HepG2 (cell line): ENCODE results near the gene MRPS18C. TPM values are rescaled to one million over a fixed set of nuclear protein-coding genes. Genes with fewer than 3 reads are reported as not detected.

Experiments
- ATAC-seq: fragments of 200-7000 bp; cut with Tn5 transposase; 3 replicates; pipeline ENCODE4 v1.9.1; 2020; ENCODE audit warnings: mild to moderate bottlenecking, moderate library complexity
- BruUV-seq: library from RNA; stranded (reverse); fragments of 400-500 nt; replicated peaks from 2 replicates; lab custom pipeline; 2021; lab: Mats Ljungman, UMichigan
- CTCF ChIA-PET: fragments of 300-600 bp; formaldehyde crosslinking; extraction: SDS; loops from one replicate; lab custom pipeline; 2021; ENCODE audit warnings: low total read pairs, inconsistent platforms, low intra/inter-chr PET ratio; lab: Yijun Ruan, JAX
- POLR2A ChIA-PET: fragments of 350-600 bp; sonication (Branson Sonifier 250); formaldehyde crosslinking; loops from one replicate; lab custom pipeline; 2020; ENCODE audit warnings: antibody characterized with exemption, inconsistent platforms; lab: Yijun Ruan, JAX
- DNase-seq: peaks from one replicate; pipeline ENCODE4 v3.0.0-alpha.2; 2015; ENCODE audit warnings: low spot score
- FAIRE-seq: peaks from 3 replicates; lab custom pipeline; 2011; peaks lifted over from hg19 to GRCh38; lab: Jason Lieb, UNC
- H2AFZ ChIP-seq: one replicate; pipeline ENCODE4 v1.6.1; 2011; ENCODE audit warnings: low read length, inconsistent platforms
- H3K27ac ChIP-seq: fragments of 300-600 bp; 3 replicates; pipeline ENCODE4 v1.8.0; 2011; ENCODE audit warnings: mixed run types, mild to moderate bottlenecking, mixed read lengths, low read length, inconsistent platforms; ENCODE audit not compliant: insufficient read depth; ENCODE audit errors: extremely low read length
- H3K27me3 ChIP-seq, 2 experiments: fragments of 200-600 bp in 1 of 2; 2 replicates in 1 of 2; 3 replicates in 1 of 2; pipeline versions ENCODE4 v1.6.0 to v1.8.0; 2011; ENCODE audit warnings: low read length in 2 of 2, mild to moderate bottlenecking in 2 of 2, moderate library complexity in 2 of 2, inconsistent platforms in 1 of 2; ENCODE audit not compliant: insufficient read depth in 2 of 2, control insufficient read depth in 1 of 2
- H3K36me3 ChIP-seq, 2 experiments: fragments of 200-600 bp in 1 of 2; replicated peaks in 1 of 2; 2 replicates in 1 of 2; 3 replicates in 1 of 2; pipeline versions ENCODE4 v1.5.1 to v1.8.0; 2011; ENCODE audit warnings: low read length in 2 of 2, inconsistent platforms in 1 of 2; ENCODE audit not compliant: insufficient read depth in 2 of 2, control insufficient read depth in 1 of 2
- H3K4me1 ChIP-seq: 2 replicates; pipeline ENCODE4 v1.5.1; 2012; ENCODE audit warnings: low read length, inconsistent platforms; ENCODE audit not compliant: insufficient read depth
- H3K4me2 ChIP-seq: 2 replicates; pipeline ENCODE4 v1.6.0; 2011; ENCODE audit warnings: low read depth, low read length, inconsistent platforms
- H3K4me3 ChIP-seq, 3 experiments: fragments of 200-600 bp in 1 of 3; sonication (generic), shearing (Covaris generic) in 1 of 3; replicated peaks in 1 of 3; 2 replicates each; pipeline ENCODE4 v1.5.1; 2011 to 2016; ENCODE audit warnings: low read length in 3 of 3, inconsistent platforms in 2 of 3, low read depth in 2 of 3, mild to moderate bottlenecking in 2 of 3, control low read depth in 1 of 3, mixed read lengths in 1 of 3; ENCODE audit not compliant: insufficient read depth in 1 of 3
- H3K79me2 ChIP-seq: one replicate; pipeline ENCODE4 v1.6.1; 2011; ENCODE audit warnings: low read length, inconsistent platforms; ENCODE audit not compliant: insufficient read depth
- H3K9ac ChIP-seq: 2 replicates; pipeline ENCODE4 v1.6.0; 2011; ENCODE audit warnings: mild to moderate bottlenecking, low read depth, low read length, inconsistent platforms; ENCODE audit not compliant: insufficient read depth
- H3K9me3 ChIP-seq: 2 replicates; pipeline ENCODE4 v1.5.1; 2012; ENCODE audit warnings: mild to moderate bottlenecking, low read length
- H4K20me1 ChIP-seq: 2 replicates; pipeline ENCODE4 v1.6.0; 2011; ENCODE audit warnings: inconsistent platforms, mild to moderate bottlenecking, low read length, moderate library complexity; ENCODE audit not compliant: insufficient read depth
- ATF7 ChIP-seq, 2 experiments: fragments of 450-650 bp in 1 of 2; sonication (generic) in 1 of 2; formaldehyde crosslinking in 1 of 2; IDR thresholded peaks; 2 replicates each; pipeline versions ENCODE4 v1.4.0 to v1.6.1; 2016 to 2020; ENCODE audit warnings: antibody characterized with exemption in 1 of 2, mild to moderate bottlenecking in 1 of 2, missing genetic modification reagents in 1 of 2
- HMGA1 ChIP-seq: sonication (generic); formaldehyde crosslinking; conservative IDR thresholded peaks from 2 replicates; pipeline ENCODE4 v1.4.0; 2020; ENCODE audit warnings: missing genetic modification reagents
- MAFF ChIP-seq: IDR thresholded peaks from 2 replicates; pipeline ENCODE4 v1.6.1; 2011; ENCODE audit warnings: low read depth, low read length, improper control_type of control experiment
- RBM39 ChIP-seq: fragments of 200-400 bp; formaldehyde crosslinking; IDR thresholded peaks from one replicate; pipeline ENCODE4 v1.6.1; 2018; ENCODE audit warnings: antibody characterized with exemption, mild to moderate bottlenecking, low read depth, low read length; ENCODE audit not compliant: poor library complexity, severe bottlenecking
- ZNF737 ChIP-seq: sonication (generic); formaldehyde crosslinking; IDR thresholded peaks from 2 replicates; pipeline ENCODE4 v1.5.0; 2020; ENCODE audit warnings: missing genetic modification reagents, mild to moderate bottlenecking, borderline replicate concordance
- ZNF850 ChIP-seq: sonication (generic); formaldehyde crosslinking; conservative IDR thresholded peaks from 2 replicates; pipeline ENCODE4 v1.9.0; 2021; ENCODE audit warnings: mild to moderate bottlenecking, missing genetic modification reagents
- WGBS: methylation state at CpG from one replicate; pipeline ENCODE4 v1.1.6; 2017; ENCODE audit warnings: low lambda C conversion rate; 5-methylcytosine and 5-hydroxymethylcytosine counted together
- in situ Hi-C: cut with HindIII; loops from 2 replicates; pipeline ENCODE4 v1.10.0; 2017; ENCODE audit warnings: low pct_unique_long_range_greater_than_20kb; ENCODE audit not compliant: extremely low pct_ligation_motif_present
- intact Hi-C: fragments of 100-400 bp; cut with micrococcal nuclease; formaldehyde crosslinking; loops from one replicate; pipeline ENCODE4 v1.10.0; 2022; ENCODE audit not compliant: unreplicated experiment
- polyA plus RNA-seq, 8 experiments: library from polyadenylated mRNA; depleted of rRNA in 3 of 8; stranded (reverse) in 7 of 8; unstranded in 1 of 8; fragments of >200 nt; fragmentation: Illumina TruSeq in 4 of 8; extraction: Trizol in 4 of 8; gene quantifications; 2 replicates each; pipeline versions ENCODE4 v1.2.1 to v1.2.3, GENCODE V29; 2011 to 2016; ENCODE audit warnings: low read depth in 4 of 8, missing spikeins in 1 of 8, mixed read lengths in 1 of 8; ENCODE audit not compliant: insufficient read depth in 1 of 8
- total RNA-seq, 5 experiments: library from RNA; depleted of rRNA; stranded (reverse); fragments of >200 nt; fragmentation: Illumina TruSeq; extraction: Trizol; gene quantifications; 2 replicates each; pipeline ENCODE4 v1.2.3, GENCODE V29; 2016; ENCODE audit warnings: low read depth in 1 of 5
- TF ChIP-seq, protein P1 (sequence below): sonication (generic); formaldehyde crosslinking; IDR thresholded peaks from 2 replicates; pipeline ENCODE4 v1.4.0; 2020; ENCODE audit warnings: missing genetic modification reagents, borderline replicate concordance
- TF ChIP-seq, protein P2 (sequence below): IDR thresholded peaks from 2 replicates; pipeline ENCODE4 v1.6.1; 2016; ENCODE audit warnings: low read depth

MRPS18C gene
- total and polyA plus RNA-seq, 2 of the 13 experiments (the other 11 are each of a cell fraction or from before 2014, with no cell fraction given) = 45.4 to 124 TPM

DNA sequence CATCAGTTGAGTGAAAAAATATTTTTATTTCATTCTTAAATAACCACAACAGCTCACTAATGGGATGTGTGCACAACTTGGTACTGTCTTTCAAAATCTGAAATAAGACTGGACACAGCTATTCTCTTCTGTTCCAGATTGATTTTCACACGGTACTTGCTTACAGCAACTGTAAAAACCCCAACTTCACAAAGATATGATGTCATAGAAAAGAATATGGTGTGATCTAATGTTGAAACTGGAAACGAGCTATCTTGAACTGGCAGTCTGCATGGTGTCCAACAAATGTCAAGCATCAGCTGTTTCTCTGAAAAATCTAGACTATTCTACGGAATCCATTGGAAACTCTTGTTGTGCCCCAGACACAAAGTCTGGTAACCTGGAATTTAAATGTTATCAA lies 15.0 kb upstream of the MRPS18C start:
- H3K9ac ChIP-seq = no peak overlapping the region
- peaks cover 0 to 1% of the 10 kb centered on the region in 2 experiments; a peak in 2 of 5 replicates for H3K36me3 ChIP-seq
- 91% methylated on average over 3 of the region's 3 CpGs for WGBS
- intact Hi-C loops = no loop called here
- no peak for DNase-seq
- TF ChIP-seq ATF7 (IDR thresholded peaks at IDR 0.05) (peak; percentile 76), ATF7 (CRISPR knock-in tag; IDR thresholded peaks at IDR 0.05) (no peak), ZNF737 (no peak)
- H3K27me3 ChIP-seq = no peaks in the 10 kb centered on the region; a peak in 1 of 5 replicates
- no peaks in the 10 kb centered on the region for H3K79me2 ChIP-seq
- no peaks in the 10 kb centered on the region for H3K9me3 ChIP-seq
- POLR2A ChIA-PET = interaction anchor here (1.2 kb wide), 1 partner anchor 15 kb away, joined by 4 read pairs; the partner anchor contains the start of genes HELQ and MRPS18C
- no TSS peak for BruUV-seq
- in situ Hi-C loops = no loop called here
- H3K4me3 ChIP-seq = no peak overlapping the region
- H3K27ac ChIP-seq = no peak overlapping the region
- ATAC-seq = no peak
- no peaks in the 10 kb centered on the region for H3K4me1 ChIP-seq
- FAIRE-seq = no peak
- no peak overlapping the region for H3K4me2 ChIP-seq
- no peak overlapping the region for H2AFZ ChIP-seq
- no peaks in the 10 kb centered on the region for H4K20me1 ChIP-seq
- CTCF ChIA-PET = no interaction called here

DNA sequence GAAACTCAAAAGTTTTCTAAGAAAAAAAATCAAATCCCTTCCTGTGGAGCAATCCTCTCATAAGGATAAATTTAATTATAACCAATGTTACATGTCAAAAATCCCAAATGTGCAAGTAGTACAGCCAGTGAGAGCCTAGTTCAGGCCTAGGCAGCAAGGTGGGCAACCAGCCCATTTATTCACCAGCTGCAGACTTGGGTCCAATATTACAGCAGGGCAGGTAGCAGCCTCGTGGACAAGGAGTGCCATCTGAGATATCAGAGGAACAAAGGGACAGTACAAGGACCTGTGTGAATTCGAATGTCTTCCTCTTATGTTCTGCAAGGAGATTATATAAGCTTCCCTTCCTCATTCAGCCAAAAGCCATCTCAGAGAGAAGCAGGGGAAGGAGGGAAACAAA lies 6.8 kb upstream of the MRPS18C start:
- no peaks in the 10 kb centered on the region for H4K20me1 ChIP-seq
- in situ Hi-C loops = no loop called here
- peaks cover 8% of the 10 kb centered on the region for H3K4me1 ChIP-seq
- H3K27me3 ChIP-seq = no peaks in the 10 kb centered on the region
- no peak overlapping the region for H3K4me2 ChIP-seq
- H3K9me3 ChIP-seq = no peaks in the 10 kb centered on the region
- intact Hi-C loops = no loop called here
- FAIRE-seq = no peak
- peaks cover 3% of the 10 kb centered on the region for H3K79me2 ChIP-seq
- BruUV-seq = no TSS peak
- TF ChIP-seq ZNF850 (CRISPR knock-in tag) (no peak), HMGA1 (CRISPR knock-in tag) (no peak), RBM39 (no peak), MAFF (no peak)
- TF ChIP-seq, protein P1, sequence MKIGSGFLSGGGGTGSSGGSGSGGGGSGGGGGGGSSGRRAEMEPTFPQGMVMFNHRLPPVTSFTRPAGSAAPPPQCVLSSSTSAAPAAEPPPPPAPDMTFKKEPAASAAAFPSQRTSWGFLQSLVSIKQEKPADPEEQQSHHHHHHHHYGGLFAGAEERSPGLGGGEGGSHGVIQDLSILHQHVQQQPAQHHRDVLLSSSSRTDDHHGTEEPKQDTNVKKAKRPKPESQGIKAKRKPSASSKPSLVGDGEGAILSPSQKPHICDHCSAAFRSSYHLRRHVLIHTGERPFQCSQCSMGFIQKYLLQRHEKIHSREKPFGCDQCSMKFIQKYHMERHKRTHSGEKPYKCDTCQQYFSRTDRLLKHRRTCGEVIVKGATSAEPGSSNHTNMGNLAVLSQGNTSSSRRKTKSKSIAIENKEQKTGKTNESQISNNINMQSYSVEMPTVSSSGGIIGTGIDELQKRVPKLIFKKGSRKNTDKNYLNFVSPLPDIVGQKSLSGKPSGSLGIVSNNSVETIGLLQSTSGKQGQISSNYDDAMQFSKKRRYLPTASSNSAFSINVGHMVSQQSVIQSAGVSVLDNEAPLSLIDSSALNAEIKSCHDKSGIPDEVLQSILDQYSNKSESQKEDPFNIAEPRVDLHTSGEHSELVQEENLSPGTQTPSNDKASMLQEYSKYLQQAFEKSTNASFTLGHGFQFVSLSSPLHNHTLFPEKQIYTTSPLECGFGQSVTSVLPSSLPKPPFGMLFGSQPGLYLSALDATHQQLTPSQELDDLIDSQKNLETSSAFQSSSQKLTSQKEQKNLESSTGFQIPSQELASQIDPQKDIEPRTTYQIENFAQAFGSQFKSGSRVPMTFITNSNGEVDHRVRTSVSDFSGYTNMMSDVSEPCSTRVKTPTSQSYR (CRISPR knock-in tag) = no peak
- TF ChIP-seq, protein P2, sequence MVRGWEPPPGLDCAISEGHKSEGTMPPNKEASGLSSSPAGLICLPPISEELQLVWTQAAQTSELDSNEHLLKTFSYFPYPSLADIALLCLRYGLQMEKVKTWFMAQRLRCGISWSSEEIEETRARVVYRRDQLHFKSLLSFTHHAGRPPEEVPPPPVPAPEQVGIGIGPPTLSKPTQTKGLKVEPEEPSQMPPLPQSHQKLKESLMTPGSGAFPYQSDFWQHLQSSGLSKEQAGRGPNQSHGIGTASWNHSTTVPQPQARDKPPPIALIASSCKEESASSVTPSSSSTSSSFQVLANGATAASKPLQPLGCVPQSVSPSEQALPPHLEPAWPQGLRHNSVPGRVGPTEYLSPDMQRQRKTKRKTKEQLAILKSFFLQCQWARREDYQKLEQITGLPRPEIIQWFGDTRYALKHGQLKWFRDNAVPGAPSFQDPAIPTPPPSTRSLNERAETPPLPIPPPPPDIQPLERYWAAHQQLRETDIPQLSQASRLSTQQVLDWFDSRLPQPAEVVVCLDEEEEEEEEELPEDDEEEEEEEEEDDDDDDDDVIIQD (CRISPR knock-in tag) = no peak
- H2AFZ ChIP-seq = no peak overlapping the region
- DNase-seq = no peak
- WGBS = 81% methylated on average over 2 of the region's 2 CpGs
- ChIA-PET POLR2A (no interaction called here), CTCF (no interaction called here)
- ATAC-seq = no peak
- H3K9ac ChIP-seq = no peak overlapping the region
- no peak overlapping the region for H3K4me3 ChIP-seq
- no peak overlapping the region for H3K27ac ChIP-seq
- no peaks in the 10 kb centered on the region; a peak in 1 of 5 replicates for H3K36me3 ChIP-seq
